NCI-H748 treated with DMSO at 0.1 percent for 48 hours (cell line): ENCODE results near the gene F12.

Source experiments
- DNase-seq: peaks from one replicate; lab custom pipeline; 2025; lab: John Stamatoyannopoulos, UW

F12 gene

GRCh38 chr5:177409043-177409801 is at the start of gene F12:
Gene F12 (minus strand): TSS chr5:177409564. CDS start chr5:177409527, 37 bp downstream.
- no peak for DNase-seq

GRCh38 chr5:177458912-177459350 is 49.6 kb upstream of the F12 start:
- DNase-seq = no peak

GRCh38 chr5:177457852-177458681 is 48.7 kb upstream of the F12 start:
- DNase-seq = no peak

GRCh38 chr5:177456976-177457851 is 47.9 kb upstream of the F12 start:
- peak; percentile 89 for DNase-seq

GRCh38 chr5:177456591-177456964 is 47.2 kb upstream of the F12 start:
- DNase-seq = no peak

- peak; percentile 76 for DNase-seq
Observed at GRCh38 chr5:177455661-177456590, 46.6 kb upstream of the F12 start.

GRCh38 chr5:177455036-177455660 is 45.8 kb upstream of the F12 start:
- peak; percentile 64 for DNase-seq

- peak; percentile 89 for DNase-seq
Observed at GRCh38 chr5:177454397-177455035, 45.2 kb upstream of the F12 start.

- DNase-seq = no peak
Observed at GRCh38 chr5:177453852-177454396, 44.6 kb upstream of the F12 start.

GRCh38 chr5:177452688-177453638 is 43.6 kb upstream of the F12 start:
- DNase-seq = no peak

- no peak for DNase-seq
Observed at GRCh38 chr5:177450667-177451424, 41.5 kb upstream of the F12 start.

GRCh38 chr5:177449140-177450061 is 40.0 kb upstream of the F12 start:
- DNase-seq = no peak

GRCh38 chr5:177448244-177448950 is 39.0 kb upstream of the F12 start:
- DNase-seq = no peak

GRCh38 chr5:177447611-177448243 is 38.4 kb upstream of the F12 start:
- peak; percentile 35 for DNase-seq

GRCh38 chr5:177447066-177447610 is 37.8 kb upstream of the F12 start:
- peak; percentile 37 for DNase-seq
